Neural progenitor cell (in vitro differentiated cells): ENCODE results near the gene AGPAT1. TPM values are rescaled to one million over a fixed set of nuclear protein-coding genes. Genes with fewer than 3 reads are reported as not detected.

Source experiments
- DNase-seq: peaks from one replicate; pipeline ENCODE4 v3.0.0-alpha.2; 2016; ENCODE audit warnings: low spot score
- H2AFZ ChIP-seq: fragments of 200-600 bp; sonication (generic); replicated peaks from 2 replicates; pipeline ENCODE4 v1.6.1; 2016; ENCODE audit warnings: antibody characterized with exemption
- H3F3A ChIP-seq: fragments of 200-600 bp; sonication (generic); 2 replicates; pipeline ENCODE4 v1.6.1; 2016; ENCODE audit warnings: antibody characterized with exemption, low read depth
- H3K27ac ChIP-seq: fragments of 200-600 bp; sonication (generic); 2 replicates; pipeline ENCODE4 v1.5.1; 2016; ENCODE audit warnings: mild to moderate bottlenecking
- H3K27me3 ChIP-seq: fragments of 200-600 bp; sonication (generic); 2 replicates; pipeline ENCODE4 v1.6.1; 2016; ENCODE audit warnings: mild to moderate bottlenecking, moderate library complexity
- H3K36me3 ChIP-seq: fragments of 200-600 bp; sonication (generic); 2 replicates; pipeline ENCODE4 v1.5.1; 2016
- H3K4me1 ChIP-seq: fragments of 200-600 bp; sonication (generic); 2 replicates; pipeline ENCODE4 v1.6.1; 2016; ENCODE audit warnings: mixed run types
- H3K4me2 ChIP-seq: fragments of 200-600 bp; sonication (generic); 2 replicates; pipeline ENCODE4 v1.6.1; 2016
- H3K4me3 ChIP-seq: fragments of 200-600 bp; sonication (generic); 2 replicates; pipeline ENCODE4 v1.5.1; 2016
- H3K79me2 ChIP-seq: fragments of 200-600 bp; sonication (generic); 2 replicates; pipeline ENCODE4 v1.6.1; 2016; ENCODE audit warnings: low read depth
- H3K9ac ChIP-seq: fragments of 200-600 bp; sonication (generic); 2 replicates; pipeline ENCODE4 v1.6.1; 2016
- H3K9me3 ChIP-seq: fragments of 200-600 bp; sonication (generic); 2 replicates; pipeline ENCODE4 v1.5.1; 2016; ENCODE audit warnings: low read depth
- H4K20me1 ChIP-seq: fragments of 200-600 bp; sonication (generic); 2 replicates; pipeline ENCODE4 v1.6.1; 2016; ENCODE audit warnings: low read depth
- H3K27ac Mint-ChIP-seq: 3 replicates; pipeline ENCODE4 v1.8.0; 2021; ENCODE audit warnings: mixed read lengths
- H3K27me3 Mint-ChIP-seq: 2 replicates; pipeline ENCODE4 v1.8.0; 2022; ENCODE audit warnings: low read depth, mild to moderate bottlenecking, inconsistent platforms, moderate library complexity, mixed read lengths; ENCODE audit not compliant: insufficient read depth
- H3K36me3 Mint-ChIP-seq: 3 replicates; pipeline ENCODE4 v1.8.0; 2021; ENCODE audit warnings: mixed read lengths
- H3K4me1 Mint-ChIP-seq: 3 replicates; pipeline ENCODE4 v1.8.0; 2021; ENCODE audit warnings: mixed read lengths
- H3K4me3 Mint-ChIP-seq: 3 replicates; pipeline ENCODE4 v1.8.0; 2021; ENCODE audit warnings: mild to moderate bottlenecking, moderate library complexity, mixed read lengths
- H3K9me3 Mint-ChIP-seq: 3 replicates; pipeline ENCODE4 v1.8.0; 2020; ENCODE audit warnings: mixed read lengths
- EZH2 ChIP-seq: fragments of 200-600 bp; sonication (generic); IDR thresholded peaks from 2 replicates; pipeline ENCODE4 v1.6.1; 2017; ENCODE audit warnings: antibody characterized with exemption, mild to moderate bottlenecking, moderate library complexity
- EZH2phosphoT487 ChIP-seq: fragments of 200-600 bp; sonication (generic); IDR thresholded peaks from 2 replicates; pipeline ENCODE4 v1.6.1; 2017; ENCODE audit warnings: antibody characterized with exemption
- total RNA-seq: library from RNA; depleted of rRNA; stranded (reverse); fragments of >200 nt; gene quantifications from 2 replicates; pipeline ENCODE4 v1.2.3, GENCODE V29; 2015; ENCODE audit warnings: low replicate concordance
- TF ChIP-seq, protein P1 (sequence below): fragments of 200-600 bp; sonication (generic); IDR thresholded peaks from 2 replicates; pipeline ENCODE4 v1.5.1; 2017; ENCODE audit warnings: antibody characterized with exemption, mild to moderate bottlenecking

The AGPAT1 gene
- total RNA-seq, 1 donor from 2014 or later: 46.9 TPM

DNA sequence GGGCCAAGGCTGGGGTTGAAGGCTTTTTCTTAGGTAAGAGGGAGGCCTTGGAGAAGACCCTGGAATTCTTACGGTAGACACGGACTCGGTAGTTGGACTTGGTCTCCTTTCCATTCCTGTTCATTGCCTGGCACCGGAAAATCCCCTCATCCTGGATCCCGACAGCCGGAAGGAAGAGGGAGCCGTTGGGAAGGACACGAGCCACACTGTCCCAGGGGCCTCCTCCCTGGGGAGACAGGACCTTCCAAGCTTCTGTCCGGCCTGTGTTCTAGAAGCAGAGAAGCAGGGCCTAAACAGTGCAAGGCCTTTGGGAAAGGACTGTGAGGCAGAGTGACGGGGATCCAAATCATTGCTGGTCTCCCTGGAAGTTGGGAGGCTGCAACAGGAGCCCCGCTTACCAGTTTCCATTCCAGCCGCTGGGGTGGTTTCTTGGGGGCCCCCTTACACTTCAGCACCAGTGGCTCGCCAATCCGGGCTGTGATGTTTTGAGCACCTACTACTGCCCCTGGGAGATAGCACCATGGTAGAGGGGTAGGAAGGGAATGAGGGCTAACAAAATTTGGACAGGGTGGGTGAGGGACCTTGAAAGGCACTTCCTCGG lies 7.7 kb upstream of the AGPAT1 start:
- Histone ChIP-seq H3K79me2 (peaks cover 29% of the 10 kb centered on the region), H3K4me3 (no peak overlapping the region), H4K20me1 (peaks cover 23% of the 10 kb centered on the region), H3K27me3 (no peaks in the 10 kb centered on the region), H3K4me2 (no peak overlapping the region), H3K9ac (no peak overlapping the region), H3K4me1 (peaks cover 9% of the 10 kb centered on the region), H3K36me3 (no peaks in the 10 kb centered on the region), H3K9me3 (no peaks in the 10 kb centered on the region), H3F3A (peaks cover 35% of the 10 kb centered on the region), H3K27ac (peak overlapping the region; percentile 20), H2AFZ (no peak overlapping the region)
- Mint-ChIP-seq H3K9me3 (no peaks in the 10 kb centered on the region), H3K4me3 (no peak overlapping the region), H3K4me1 (peaks cover 41% of the 10 kb centered on the region), H3K27ac (peak overlapping the region; percentile 76), H3K36me3 (peaks cover 28% of the 10 kb centered on the region), H3K27me3 (peaks cover 12% of the 10 kb centered on the region)
- no peak for DNase-seq
- no peak for TF ChIP-seq EZH2phosphoT487
- TF ChIP-seq EZH2: no peak
- TF ChIP-seq, protein P1, sequence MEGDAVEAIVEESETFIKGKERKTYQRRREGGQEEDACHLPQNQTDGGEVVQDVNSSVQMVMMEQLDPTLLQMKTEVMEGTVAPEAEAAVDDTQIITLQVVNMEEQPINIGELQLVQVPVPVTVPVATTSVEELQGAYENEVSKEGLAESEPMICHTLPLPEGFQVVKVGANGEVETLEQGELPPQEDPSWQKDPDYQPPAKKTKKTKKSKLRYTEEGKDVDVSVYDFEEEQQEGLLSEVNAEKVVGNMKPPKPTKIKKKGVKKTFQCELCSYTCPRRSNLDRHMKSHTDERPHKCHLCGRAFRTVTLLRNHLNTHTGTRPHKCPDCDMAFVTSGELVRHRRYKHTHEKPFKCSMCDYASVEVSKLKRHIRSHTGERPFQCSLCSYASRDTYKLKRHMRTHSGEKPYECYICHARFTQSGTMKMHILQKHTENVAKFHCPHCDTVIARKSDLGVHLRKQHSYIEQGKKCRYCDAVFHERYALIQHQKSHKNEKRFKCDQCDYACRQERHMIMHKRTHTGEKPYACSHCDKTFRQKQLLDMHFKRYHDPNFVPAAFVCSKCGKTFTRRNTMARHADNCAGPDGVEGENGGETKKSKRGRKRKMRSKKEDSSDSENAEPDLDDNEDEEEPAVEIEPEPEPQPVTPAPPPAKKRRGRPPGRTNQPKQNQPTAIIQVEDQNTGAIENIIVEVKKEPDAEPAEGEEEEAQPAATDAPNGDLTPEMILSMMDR: no peak

DNA sequence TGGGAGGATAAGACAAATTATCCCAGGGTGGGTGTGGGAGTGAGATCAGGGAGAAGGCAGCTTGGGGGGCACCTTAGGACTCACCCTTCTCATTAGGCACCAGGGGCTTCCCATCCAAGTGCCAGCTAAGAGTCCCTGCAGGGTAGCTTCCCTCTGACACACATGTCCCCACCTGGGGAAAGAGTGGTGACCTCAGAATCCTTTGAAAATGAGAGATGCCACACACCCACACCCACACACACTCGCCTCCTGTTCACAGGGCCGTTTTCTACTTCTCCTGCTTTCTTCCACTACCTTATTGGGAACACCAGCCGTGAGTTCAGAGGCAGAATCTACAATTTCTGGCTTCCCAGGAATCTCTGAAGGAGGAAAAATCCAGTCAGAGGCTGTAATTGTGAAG lies 7.1 kb upstream of the AGPAT1 start:
- H3K36me3 ChIP-seq: no peaks in the 10 kb centered on the region
- H3K4me3 ChIP-seq: no peak overlapping the region
- peaks cover 39% of the 10 kb centered on the region for H3K4me1 Mint-ChIP-seq
- no peaks in the 10 kb centered on the region for H3K9me3 ChIP-seq
- no peak overlapping the region for H2AFZ ChIP-seq
- no peak overlapping the region for H3K4me2 ChIP-seq
- no peak overlapping the region for H3K9ac ChIP-seq
- H3F3A ChIP-seq: peaks cover 32% of the 10 kb centered on the region
- no peaks in the 10 kb centered on the region for H3K27me3 ChIP-seq
- no peak for DNase-seq
- H3K9me3 Mint-ChIP-seq: no peaks in the 10 kb centered on the region
- H3K4me3 Mint-ChIP-seq: no peak overlapping the region
- H3K27ac ChIP-seq: peak overlapping the region; percentile 20
- H3K36me3 Mint-ChIP-seq: peaks cover 28% of the 10 kb centered on the region
- H4K20me1 ChIP-seq: peaks cover 18% of the 10 kb centered on the region
- TF ChIP-seq EZH2: no peak
- TF ChIP-seq, protein P1: no peak
- TF ChIP-seq EZH2phosphoT487: no peak
- H3K27ac Mint-ChIP-seq: no peak overlapping the region
- H3K4me1 ChIP-seq: peaks cover 9% of the 10 kb centered on the region
- H3K27me3 Mint-ChIP-seq: peaks cover 12% of the 10 kb centered on the region
- H3K79me2 ChIP-seq: peaks cover 25% of the 10 kb centered on the region

DNA sequence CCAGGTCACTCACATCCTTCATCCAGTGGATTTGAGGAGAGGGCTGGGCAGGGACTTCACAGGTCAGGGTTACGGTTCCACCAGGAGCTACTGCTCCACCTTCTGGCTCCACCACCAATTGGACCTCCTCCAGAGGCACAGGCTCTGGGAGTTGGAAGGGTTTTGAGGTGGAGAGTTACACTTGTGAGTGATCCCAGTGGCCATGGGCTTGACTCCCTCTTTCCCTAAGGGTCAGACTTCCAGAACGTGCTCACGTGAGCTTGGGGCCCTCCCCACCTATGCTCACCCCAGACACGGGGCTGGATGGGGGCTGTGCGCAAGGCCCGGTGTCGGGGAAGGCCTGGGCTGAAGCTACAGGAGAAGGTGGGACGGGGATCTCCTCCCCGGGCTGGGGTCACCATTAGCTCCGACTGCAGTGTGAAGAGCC lies 6.7 kb upstream of the AGPAT1 start:
- H3F3A ChIP-seq: peaks cover 31% of the 10 kb centered on the region
- Mint-ChIP-seq H3K4me1 (peaks cover 37% of the 10 kb centered on the region), H3K4me3 (no peak overlapping the region), H3K27ac (no peak overlapping the region), H3K36me3 (peaks cover 26% of the 10 kb centered on the region), H3K9me3 (no peaks in the 10 kb centered on the region), H3K27me3 (peaks cover 13% of the 10 kb centered on the region)
- peaks cover 13% of the 10 kb centered on the region for H4K20me1 ChIP-seq
- no peak overlapping the region for H2AFZ ChIP-seq
- no peaks in the 10 kb centered on the region for H3K27me3 ChIP-seq
- H3K4me1 ChIP-seq: peaks cover 9% of the 10 kb centered on the region
- DNase-seq: no peak
- H3K9me3 ChIP-seq: no peaks in the 10 kb centered on the region
- peaks cover 20% of the 10 kb centered on the region for H3K79me2 ChIP-seq
- no peak overlapping the region for H3K4me3 ChIP-seq
- no peak overlapping the region for H3K4me2 ChIP-seq
- TF ChIP-seq EZH2phosphoT487 (no peak), EZH2 (no peak)
- TF ChIP-seq, protein P1: no peak
- H3K36me3 ChIP-seq: no peaks in the 10 kb centered on the region
- H3K9ac ChIP-seq: no peak overlapping the region
- no peak overlapping the region for H3K27ac ChIP-seq
